Eye (tissue), 1 donor: ENCODE results near the gene PIAS3.
A peak's percentile ranks its signal among the peaks of the same experiment; 100 is the strongest.
"Not testable (repeated sequence)": the region's sequence is repeated elsewhere in the genome, so short reads cannot be mapped to it uniquely, and the experiment has no call there.

Experiments
- DNase-seq: peaks from one replicate; pipeline ENCODE4 v3.0.0-alpha.2; 2015

The PIAS3 gene

DNA sequence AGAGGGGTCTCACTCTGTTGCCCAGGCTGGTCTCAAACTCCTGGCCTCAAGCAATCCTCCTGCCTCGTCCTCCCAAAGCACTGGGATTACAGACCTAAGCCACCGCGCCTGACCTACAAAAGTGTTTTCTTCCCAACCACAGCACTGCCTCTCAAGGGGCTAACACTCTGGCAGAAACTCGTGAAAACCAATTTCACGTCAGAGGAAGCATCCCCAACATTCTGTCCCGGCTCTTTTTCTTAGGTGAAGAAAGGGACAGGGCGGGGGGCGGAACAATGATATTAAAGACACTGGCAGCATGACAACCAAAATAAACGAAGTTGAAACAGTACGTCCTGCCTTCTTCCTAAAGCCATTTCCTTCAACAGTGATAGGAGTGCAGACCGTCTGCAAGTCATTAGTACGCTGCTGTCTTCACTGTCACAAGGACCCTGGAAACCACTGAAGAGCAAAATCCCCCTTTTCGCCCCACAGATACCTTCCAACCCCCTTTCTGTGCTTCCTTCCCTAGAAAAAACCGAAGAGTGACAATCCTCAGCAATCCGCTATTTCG is 36.0 kb downstream of the PIAS3 start:
- DNase-seq: not testable (repeated sequence)

DNA sequence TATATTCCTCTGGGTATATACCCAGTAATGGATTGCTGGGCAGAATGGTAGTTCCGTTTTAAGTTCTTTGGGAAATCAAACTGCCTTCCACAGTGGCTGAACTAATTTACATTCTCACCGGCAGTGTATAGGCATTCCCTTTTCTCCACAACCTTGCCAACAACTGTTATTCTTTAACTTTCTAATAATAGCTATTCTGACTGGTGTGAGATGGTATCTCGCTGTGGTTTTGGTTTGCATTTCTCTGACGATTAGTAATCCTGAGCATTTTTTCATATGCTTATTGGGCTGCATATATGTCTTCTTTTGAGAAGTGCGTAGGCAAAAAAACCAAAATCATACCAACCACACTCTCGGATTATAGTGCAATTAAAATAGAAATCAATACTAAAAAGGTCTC is 40.8 kb downstream of the PIAS3 start:
- DNase-seq: not testable (repeated sequence)

DNA sequence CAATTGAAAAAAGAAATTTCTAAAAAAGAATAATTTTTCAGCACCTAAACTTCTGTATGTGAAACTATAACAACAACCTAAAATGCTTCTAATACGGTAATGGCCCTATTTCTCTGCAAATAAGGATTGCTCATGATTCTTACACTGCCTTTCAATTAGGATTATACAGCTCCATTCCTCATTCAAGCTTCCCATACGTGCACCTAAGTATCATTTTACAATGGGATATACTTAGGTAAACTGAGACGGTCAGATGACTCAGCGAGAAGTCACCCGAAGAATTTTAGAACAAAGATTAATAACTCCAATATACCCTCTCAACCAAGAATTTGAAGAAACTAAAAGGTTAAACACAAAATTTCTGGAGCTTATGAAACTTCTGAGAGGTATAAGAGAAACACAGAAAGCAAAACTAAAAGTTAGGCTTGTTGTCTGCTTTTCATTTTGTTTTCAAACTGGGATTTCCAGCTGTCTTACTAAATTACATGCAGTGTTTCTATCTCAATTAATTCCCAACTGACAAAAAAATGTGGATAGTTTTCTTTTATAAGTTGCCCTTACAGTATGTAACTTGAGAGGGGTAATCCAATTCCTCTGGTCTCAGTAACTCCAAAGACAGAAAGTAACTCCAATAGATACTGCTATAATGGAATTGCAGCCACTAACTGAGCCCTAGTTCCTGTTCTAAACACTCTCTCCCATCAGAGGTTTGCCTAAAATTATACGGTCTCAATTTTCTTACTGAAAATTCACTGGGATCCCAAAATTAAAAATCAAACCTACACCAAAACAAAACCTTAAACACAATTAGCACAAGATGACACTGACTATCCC is 45.7 kb downstream of the PIAS3 start:
- DNase-seq: not testable (repeated sequence)

DNA sequence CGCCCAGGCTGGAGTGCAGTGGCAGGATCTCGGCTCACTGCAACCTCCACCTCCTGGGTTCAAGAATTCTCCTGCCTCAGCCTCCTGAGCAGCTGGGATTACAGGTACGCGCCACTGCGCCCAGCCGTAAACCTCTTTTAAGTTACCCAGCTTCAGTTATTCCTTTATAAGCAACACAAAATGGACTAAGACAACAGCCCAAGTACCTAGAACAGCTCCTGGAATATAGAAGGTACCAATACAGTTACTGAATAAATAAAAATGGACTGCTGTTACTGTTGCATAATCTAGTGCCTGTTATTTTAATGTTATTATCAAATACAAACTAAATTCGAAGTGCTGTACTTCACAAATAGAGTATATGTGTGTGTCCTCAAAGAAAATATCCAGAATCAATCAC is 52.0 kb downstream of the PIAS3 start:
- no peak for DNase-seq

DNA sequence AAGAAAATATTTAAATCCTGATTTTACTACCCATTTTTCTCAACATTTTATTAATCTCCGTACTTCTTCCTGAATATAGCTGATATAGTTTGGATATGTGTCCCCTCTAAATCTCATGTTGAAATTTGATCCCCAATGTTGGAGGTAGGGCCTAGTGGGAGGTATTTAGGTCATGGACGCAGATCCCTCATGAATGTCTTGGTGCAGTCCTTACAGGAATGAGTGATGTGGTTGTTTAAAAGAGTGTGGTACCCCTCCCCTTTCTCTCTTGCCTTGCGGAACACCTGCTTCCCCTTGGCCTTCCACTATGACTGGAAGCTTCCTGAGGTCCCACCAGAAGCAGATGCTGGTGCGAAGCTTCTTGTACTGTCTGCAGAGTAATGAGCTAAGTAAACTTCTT is 52.5 kb downstream of the PIAS3 start:
- DNase-seq: no peak

DNA sequence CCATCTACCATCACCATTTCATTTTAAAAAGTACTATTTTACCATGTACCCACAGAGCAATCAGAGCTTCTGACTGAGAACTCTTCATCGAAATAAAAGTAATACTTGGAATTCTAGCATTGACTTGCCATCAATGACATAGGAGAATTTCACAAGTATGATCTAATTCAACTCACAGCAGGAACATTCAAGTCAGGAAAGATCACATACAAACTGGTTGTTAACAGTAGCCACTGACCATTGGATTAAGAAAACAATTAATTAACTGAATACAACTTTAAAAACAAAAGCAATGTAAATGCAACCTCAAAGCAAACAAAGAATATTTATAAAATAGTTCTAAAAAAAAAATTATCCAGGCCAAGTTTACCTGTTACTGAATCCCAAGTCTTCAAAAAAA is 53.8 kb downstream of the PIAS3 start:
- no peak for DNase-seq

DNA sequence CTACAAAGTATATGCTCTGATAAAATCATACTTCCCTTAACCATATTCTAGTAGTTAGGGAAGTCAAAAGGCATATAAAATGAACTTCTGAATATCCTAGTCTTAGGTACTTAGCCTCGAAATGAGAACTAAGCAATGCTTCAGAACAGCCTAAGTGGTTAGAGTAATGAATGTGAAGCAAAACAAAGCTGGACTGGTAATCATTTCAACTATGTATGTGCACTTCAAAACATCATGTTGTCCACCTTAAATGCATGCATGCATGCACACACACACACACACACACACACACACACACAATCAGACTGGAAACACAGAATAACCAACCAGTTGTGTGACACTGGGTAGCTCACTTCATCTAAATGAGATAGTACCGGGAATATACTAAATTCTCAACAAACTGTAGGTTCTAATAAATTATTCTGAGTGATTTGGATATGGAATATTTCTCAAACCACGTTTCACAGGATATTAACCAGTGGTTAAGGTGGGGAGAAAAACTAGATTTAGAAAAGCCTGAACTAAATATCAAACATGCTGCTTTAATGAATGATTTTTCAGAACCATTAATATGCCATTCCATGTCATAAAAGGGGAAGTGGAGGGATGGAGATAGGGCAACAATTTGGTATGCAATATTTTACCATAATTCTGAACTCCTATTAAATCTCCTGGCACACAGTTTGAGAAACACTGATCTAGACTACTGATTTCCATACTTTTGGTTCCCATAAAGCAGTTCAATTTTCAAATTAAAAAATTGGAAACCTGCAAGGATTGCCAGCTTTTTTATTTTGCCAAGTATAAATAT is 54.4 kb downstream of the PIAS3 start:
- DNase-seq: peak; percentile 24

DNA sequence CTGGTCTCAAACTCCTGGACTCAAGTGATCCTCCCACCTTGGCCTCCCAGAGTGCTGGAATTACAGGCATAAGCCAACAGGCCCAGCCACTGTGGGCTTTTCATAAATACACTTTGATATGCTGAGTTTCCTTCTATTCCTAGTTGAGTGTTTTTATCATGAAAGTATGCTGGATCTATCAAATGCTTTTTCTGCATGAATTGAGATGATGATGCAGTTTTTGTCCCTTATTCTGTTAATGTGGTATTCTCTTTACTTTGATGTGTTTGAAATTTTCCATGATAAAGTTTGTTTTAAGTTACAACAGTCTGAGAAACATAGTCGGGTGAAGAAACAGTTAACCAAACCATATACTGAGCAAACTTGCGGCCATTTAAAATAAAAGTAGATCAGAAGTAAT is 59.1 kb downstream of the PIAS3 start:
- DNase-seq: no peak
